ENCODE results near the gene SOS2. TPM values are rescaled to one million over a fixed set of nuclear protein-coding genes. Genes with fewer than 3 reads are reported as not detected.
"Not testable (repeated sequence)": the region's sequence is repeated elsewhere in the genome, so short reads cannot be mapped to it uniquely, and the experiment has no call there.

The SOS2 gene
- total and polyA plus RNA-seq, 3 experiments from 2014 or later: 16.5 to 20.2 (median 18.4) TPM

DNA sequence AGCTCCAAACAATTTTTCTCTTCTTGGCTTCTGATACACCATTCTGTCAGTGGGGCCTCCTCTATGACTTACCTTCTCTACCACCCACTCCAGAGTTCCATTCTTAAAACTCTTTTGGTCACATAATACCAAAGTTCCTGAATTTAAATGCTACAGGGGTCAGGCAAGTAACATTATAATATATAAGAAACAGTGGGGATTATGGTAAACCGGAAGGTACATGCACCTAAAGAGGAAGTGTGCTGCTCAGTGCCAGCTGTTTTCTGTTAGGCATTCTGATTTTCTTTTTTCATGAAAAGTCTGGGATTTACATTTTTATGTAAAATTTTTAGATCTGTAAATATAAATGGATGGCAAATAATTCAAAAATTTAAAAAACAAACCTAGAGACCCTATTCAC, 39.9 kb downstream of the SOS2 start:
- Histone ChIP-seq H3K27me3 (ENCODE audit: insufficient read depth, low read length, poor library complexity, severe bottlenecking) (no peaks in the 10 kb centered on the region), H3K27ac (ENCODE audit: low read depth, low read length) (no peak overlapping the region), H3K9me3 (ENCODE audit: low read length) (no peaks in the 10 kb centered on the region), H3K4me1 (ENCODE audit: insufficient read depth, low read length) (no peaks in the 10 kb centered on the region), H3K4me3 (ENCODE audit: low read length) (no peak overlapping the region), H3K36me3 (ENCODE audit: insufficient read depth, low read length) (no peaks in the 10 kb centered on the region)
- Mint-ChIP-seq H3K4me1 (peaks cover 0 to 1% (median 0%) of the 10 kb centered on the region in 3 donors), H3K4me3 (no peak overlapping the region), H3K27ac (no peak overlapping the region), H3K9me3 (no peaks in the 10 kb centered on the region), H3K36me3 (peaks cover 0 to 44% (median 12%) of the 10 kb centered on the region in 3 donors), H3K27me3 (no peaks in the 10 kb centered on the region)
- CTCF ChIA-PET: no interaction called here
- POLR2A ChIA-PET: no interaction called here
- no peak for DNase-seq

DNA sequence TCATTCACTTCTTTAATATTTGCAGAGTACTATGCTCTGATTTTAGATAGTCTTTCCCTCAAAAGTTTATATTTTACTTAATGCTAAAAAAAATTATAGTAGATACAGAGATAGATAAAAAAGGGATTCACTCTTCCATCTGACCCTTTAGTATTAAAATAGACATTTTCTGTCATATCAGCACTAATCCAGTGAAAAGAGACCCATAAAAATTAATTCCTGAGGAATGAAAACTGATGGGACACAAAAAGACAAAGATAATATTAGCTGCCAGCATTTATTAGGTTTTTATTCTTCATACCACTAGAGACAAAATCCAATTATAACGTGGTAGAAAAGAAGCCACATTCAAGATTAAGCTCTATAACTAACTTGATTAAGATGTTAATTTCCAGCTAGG, 45.3 kb downstream of the SOS2 start:
- POLR2A ChIA-PET: no interaction called here
- H3K27ac Mint-ChIP-seq: peak overlapping the region in 1 of 8 donors; percentile 68
- H3K4me1 Mint-ChIP-seq: no peaks in the 10 kb centered on the region
- H3K36me3 Mint-ChIP-seq: peaks cover 0 to 57% (median 15%) of the 10 kb centered on the region in 3 donors
- H3K9me3 ChIP-seq (ENCODE audit: low read length): no peaks in the 10 kb centered on the region
- H3K4me3 ChIP-seq (ENCODE audit: low read length): no peak overlapping the region
- H3K27me3 ChIP-seq (ENCODE audit: insufficient read depth, low read length, poor library complexity, severe bottlenecking): no peaks in the 10 kb centered on the region
- no peaks in the 10 kb centered on the region for H3K4me1 ChIP-seq (ENCODE audit: insufficient read depth, low read length)
- H3K27ac ChIP-seq (ENCODE audit: low read depth, low read length): no peak overlapping the region
- DNase-seq: no peak
- no peaks in the 10 kb centered on the region for H3K27me3 Mint-ChIP-seq
- no peaks in the 10 kb centered on the region for H3K36me3 ChIP-seq (ENCODE audit: insufficient read depth, low read length)
- no peaks in the 10 kb centered on the region for H3K9me3 Mint-ChIP-seq
- H3K4me3 Mint-ChIP-seq: no peak overlapping the region
- CTCF ChIA-PET: no interaction called here

DNA sequence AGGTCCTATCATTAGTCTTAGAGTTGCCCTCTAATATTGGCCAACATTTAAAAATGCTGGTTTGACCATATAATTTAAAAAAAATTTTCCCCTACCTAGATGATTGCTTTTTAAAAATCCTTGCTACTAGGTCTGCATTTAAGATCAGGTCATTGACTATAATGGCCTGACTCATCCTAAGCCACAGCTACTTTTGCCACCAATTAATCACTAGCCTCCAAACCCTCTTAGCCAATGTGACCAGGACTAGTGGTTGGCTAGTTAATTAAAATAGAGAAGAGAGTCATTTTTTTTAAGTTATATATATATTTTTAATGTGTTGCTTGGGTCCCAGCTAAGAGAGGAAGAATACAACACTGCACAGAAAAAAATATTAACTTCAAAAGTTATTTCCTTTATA, 57.5 kb downstream of the SOS2 start:
- Mint-ChIP-seq H3K27me3 (no peaks in the 10 kb centered on the region), H3K9me3 (no peaks in the 10 kb centered on the region), H3K4me3 (no peak overlapping the region), H3K4me1 (no peaks in the 10 kb centered on the region), H3K36me3 (peaks cover 8 to 38% (median 9%) of the 10 kb centered on the region in 3 donors), H3K27ac (no peak overlapping the region)
- Histone ChIP-seq H3K27me3 (ENCODE audit: insufficient read depth, low read length, poor library complexity, severe bottlenecking) (no peaks in the 10 kb centered on the region), H3K36me3 (ENCODE audit: insufficient read depth, low read length) (peaks cover 4% of the 10 kb centered on the region), H3K4me1 (ENCODE audit: insufficient read depth, low read length) (no peaks in the 10 kb centered on the region), H3K27ac (ENCODE audit: low read depth, low read length) (no peak overlapping the region), H3K9me3 (ENCODE audit: low read length) (no peaks in the 10 kb centered on the region), H3K4me3 (ENCODE audit: low read length) (no peak overlapping the region)
- CTCF ChIA-PET: no interaction called here
- POLR2A ChIA-PET: no interaction called here
- DNase-seq: no peak

DNA sequence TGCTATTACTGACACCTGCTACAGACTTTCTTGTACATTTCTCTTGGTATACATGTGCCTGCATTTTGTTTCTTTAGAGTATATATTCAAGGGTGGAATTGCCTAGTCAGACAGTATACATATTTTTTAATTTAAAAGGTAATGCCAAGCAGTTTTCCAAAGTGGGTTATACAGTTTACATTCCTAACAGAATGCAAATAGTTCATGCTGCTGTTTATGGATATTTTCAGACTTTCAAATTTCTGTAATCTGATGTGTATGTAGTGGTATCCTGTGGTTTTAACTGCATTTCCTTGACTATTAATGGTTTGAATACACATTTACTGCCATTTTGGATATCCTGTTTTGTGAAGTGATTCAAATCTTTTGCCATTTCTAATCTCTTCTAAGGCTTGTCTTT, 59.5 kb downstream of the SOS2 start:
- Mint-ChIP-seq H3K4me1 (no peaks in the 10 kb centered on the region), H3K27me3 (no peaks in the 10 kb centered on the region), H3K9me3 (no peaks in the 10 kb centered on the region), H3K36me3 (peaks cover 0 to 28% (median 3%) of the 10 kb centered on the region in 3 donors), H3K4me3 (no peak overlapping the region), H3K27ac (no peak overlapping the region)
- Histone ChIP-seq H3K4me3 (ENCODE audit: low read length) (no peak overlapping the region), H3K27me3 (ENCODE audit: insufficient read depth, low read length, poor library complexity, severe bottlenecking) (no peaks in the 10 kb centered on the region), H3K9me3 (ENCODE audit: low read length) (no peaks in the 10 kb centered on the region), H3K4me1 (ENCODE audit: insufficient read depth, low read length) (no peaks in the 10 kb centered on the region), H3K36me3 (ENCODE audit: insufficient read depth, low read length) (no peaks in the 10 kb centered on the region), H3K27ac (ENCODE audit: low read depth, low read length) (no peak overlapping the region)
- DNase-seq: no peak
- ChIA-PET CTCF (no interaction called here), POLR2A (no interaction called here)

DNA sequence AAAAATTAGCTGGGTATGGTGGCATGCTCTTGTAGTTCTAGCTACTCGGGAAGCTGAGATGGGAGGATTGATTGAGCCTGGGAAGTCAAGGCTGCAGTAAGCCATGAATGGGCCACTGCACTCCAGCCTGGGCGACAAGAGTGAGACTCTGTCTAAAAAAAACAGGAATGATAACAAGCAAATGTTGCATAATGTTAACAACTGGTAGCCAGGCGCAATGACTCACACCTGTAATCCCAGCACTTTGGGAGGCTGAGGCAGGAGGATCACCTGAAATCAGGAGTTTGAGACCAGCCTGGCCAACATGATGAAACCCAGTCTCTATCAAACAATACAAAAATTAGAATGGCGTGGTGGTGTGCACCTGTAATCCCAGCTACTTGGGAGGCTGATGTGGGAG, 64.0 kb downstream of the SOS2 start:
- H3K27me3 ChIP-seq (ENCODE audit: insufficient read depth, low read length, poor library complexity, severe bottlenecking); CTCF ChIA-PET; H3K9me3 Mint-ChIP-seq; H3K4me1 ChIP-seq (ENCODE audit: insufficient read depth, low read length); H3K36me3 ChIP-seq (ENCODE audit: insufficient read depth, low read length); H3K27ac Mint-ChIP-seq; H3K4me3 ChIP-seq (ENCODE audit: low read length); H3K4me3 Mint-ChIP-seq; H3K27me3 Mint-ChIP-seq; H3K27ac ChIP-seq (ENCODE audit: low read depth, low read length); H3K9me3 ChIP-seq (ENCODE audit: low read length); POLR2A ChIA-PET; H3K4me1 Mint-ChIP-seq; DNase-seq: not testable (repeated sequence)
- H3K36me3 Mint-ChIP-seq: peaks cover 0 to 22% (median 4%) of the 10 kb centered on the region in 3 donors

DNA sequence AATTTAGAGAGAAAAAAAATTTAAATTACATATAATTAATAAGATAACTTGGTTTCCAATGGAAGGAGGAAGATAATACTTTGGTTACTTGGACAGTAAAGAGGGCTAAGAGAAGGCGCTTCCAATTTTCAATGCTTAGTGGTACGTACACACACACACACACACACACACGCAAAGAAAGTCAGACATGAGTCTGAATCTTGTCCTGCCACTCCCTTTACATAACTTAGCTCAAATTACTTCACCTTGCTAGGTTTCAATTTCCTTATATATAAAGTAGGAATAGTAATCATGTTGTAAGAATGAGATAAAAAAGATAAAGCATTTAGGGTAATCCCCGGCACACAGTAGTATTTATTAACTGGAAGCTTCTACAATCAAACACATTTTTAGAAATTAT, 75.3 kb downstream of the SOS2 start:
- no peak for DNase-seq
- H3K9me3 Mint-ChIP-seq: no peaks in the 10 kb centered on the region
- H3K27me3 ChIP-seq (ENCODE audit: insufficient read depth, low read length, poor library complexity, severe bottlenecking): no peaks in the 10 kb centered on the region
- no peaks in the 10 kb centered on the region for H3K9me3 ChIP-seq (ENCODE audit: low read length)
- no peak overlapping the region for H3K27ac Mint-ChIP-seq
- peaks cover 13% of the 10 kb centered on the region for H3K36me3 ChIP-seq (ENCODE audit: insufficient read depth, low read length)
- ChIA-PET CTCF (no interaction called here), POLR2A (no interaction called here)
- H3K4me3 ChIP-seq (ENCODE audit: low read length): no peak overlapping the region
- H3K27me3 Mint-ChIP-seq: no peaks in the 10 kb centered on the region
- no peak overlapping the region for H3K4me3 Mint-ChIP-seq
- peaks cover 0 to 50% (median 9%) of the 10 kb centered on the region in 3 donors for H3K36me3 Mint-ChIP-seq
- H3K4me1 Mint-ChIP-seq: no peaks in the 10 kb centered on the region
- H3K4me1 ChIP-seq (ENCODE audit: insufficient read depth, low read length): no peaks in the 10 kb centered on the region
- no peak overlapping the region for H3K27ac ChIP-seq (ENCODE audit: low read depth, low read length)

DNA sequence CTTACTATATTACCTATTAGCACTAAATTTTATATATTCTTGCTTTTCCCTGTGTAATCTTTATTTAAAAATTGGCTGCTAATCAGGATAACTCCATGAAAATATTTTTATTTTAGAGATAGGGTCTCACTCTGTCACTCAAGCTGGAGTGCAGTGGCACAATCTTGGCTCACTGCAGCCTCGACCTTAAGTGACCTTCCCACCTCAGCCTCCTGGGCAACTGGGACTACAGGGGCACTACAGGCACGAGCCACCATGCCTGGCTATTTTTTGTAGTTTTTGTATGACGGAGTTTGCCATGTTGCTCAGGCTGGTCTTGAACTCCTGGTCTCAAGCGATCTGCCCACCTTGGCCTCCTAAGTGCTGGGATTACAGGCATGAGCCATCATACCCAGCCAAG, 82.6 kb downstream of the SOS2 start:
- DNase-seq: no peak
- CTCF ChIA-PET: interaction anchor here (1.2 kb wide), 1 partner anchor 10 kb away, joined by 3 read pairs; no protein-coding TSS in a partner anchor
- H3K4me3 ChIP-seq (ENCODE audit: low read length): no peak overlapping the region
- no peaks in the 10 kb centered on the region for H3K9me3 ChIP-seq (ENCODE audit: low read length)
- Mint-ChIP-seq H3K4me3 (no peak overlapping the region), H3K27ac (peak overlapping the region in 1 of 8 donors; percentile 70), H3K36me3 (peaks cover 0 to 56% (median 14%) of the 10 kb centered on the region in 3 donors), H3K27me3 (no peaks in the 10 kb centered on the region), H3K9me3 (no peaks in the 10 kb centered on the region), H3K4me1 (no peaks in the 10 kb centered on the region)
- H3K4me1 ChIP-seq (ENCODE audit: insufficient read depth, low read length): no peaks in the 10 kb centered on the region
- no peak overlapping the region for H3K27ac ChIP-seq (ENCODE audit: low read depth, low read length)
- peaks cover 7% of the 10 kb centered on the region for H3K36me3 ChIP-seq (ENCODE audit: insufficient read depth, low read length)
- POLR2A ChIA-PET: no interaction called here
- no peaks in the 10 kb centered on the region for H3K27me3 ChIP-seq (ENCODE audit: insufficient read depth, low read length, poor library complexity, severe bottlenecking)

DNA sequence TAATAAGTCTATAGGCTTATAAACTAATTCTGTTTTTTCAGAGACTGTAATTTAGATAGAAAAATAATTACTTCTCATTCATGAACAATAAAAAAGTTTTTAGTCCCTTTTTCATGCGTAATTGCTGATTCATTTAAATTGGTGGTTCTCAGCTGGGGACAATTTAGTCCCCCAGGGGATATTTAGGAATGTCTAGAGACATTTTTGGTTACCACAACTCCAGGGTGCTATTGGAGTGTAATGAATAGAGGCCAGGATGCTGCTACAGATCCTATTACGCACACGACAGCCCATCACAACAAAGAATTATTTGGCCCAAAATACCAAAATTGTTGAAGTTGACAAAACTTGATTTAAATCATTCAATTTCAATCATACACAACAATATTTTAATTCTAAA, 92.2 kb downstream of the SOS2 start:
- Mint-ChIP-seq H3K27ac (no peak overlapping the region), H3K4me1 (no peaks in the 10 kb centered on the region), H3K4me3 (no peak overlapping the region), H3K27me3 (no peaks in the 10 kb centered on the region), H3K9me3 (no peaks in the 10 kb centered on the region), H3K36me3 (peaks cover 0 to 19% (median 4%) of the 10 kb centered on the region in 3 donors)
- CTCF ChIA-PET: interaction anchor here (1.4 to 2.3 kb wide), 3 partner anchors 10 to 286 kb away, joined by 3 to 7 read pairs (median 3); partner anchors contain the start of gene NEMF
- H3K4me3 ChIP-seq (ENCODE audit: low read length): no peak overlapping the region
- no peak for DNase-seq
- no peaks in the 10 kb centered on the region for H3K36me3 ChIP-seq (ENCODE audit: insufficient read depth, low read length)
- no peaks in the 10 kb centered on the region for H3K4me1 ChIP-seq (ENCODE audit: insufficient read depth, low read length)
- H3K27me3 ChIP-seq (ENCODE audit: insufficient read depth, low read length, poor library complexity, severe bottlenecking): no peaks in the 10 kb centered on the region
- POLR2A ChIA-PET: interaction anchor here (0.5 kb wide), 1 partner anchor 75 kb away, joined by 3 read pairs; no protein-coding TSS in a partner anchor
- no peaks in the 10 kb centered on the region for H3K9me3 ChIP-seq (ENCODE audit: low read length)
- H3K27ac ChIP-seq (ENCODE audit: low read depth, low read length): no peak overlapping the region

DNA sequence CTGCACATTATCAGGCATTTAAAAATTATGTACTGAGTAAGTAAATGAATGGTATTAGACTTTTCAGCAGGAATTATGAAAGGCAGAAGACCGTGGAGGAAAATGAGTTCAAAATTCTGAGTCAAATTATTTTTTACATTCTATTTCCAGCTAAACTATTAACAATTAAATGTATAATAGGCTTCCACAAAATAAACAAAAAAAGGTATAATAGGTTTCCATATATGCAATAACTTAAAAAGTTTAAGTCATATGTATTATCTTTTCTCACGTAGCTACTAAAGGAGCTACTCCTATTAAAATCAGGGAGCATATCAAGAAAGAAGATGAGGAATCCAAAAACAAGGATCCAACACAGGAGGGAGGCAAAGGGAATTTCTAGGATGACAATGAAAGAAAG, 103.6 kb downstream of the SOS2 start:
- CTCF ChIA-PET: interaction anchor here (1.9 kb wide), 1 partner anchor 10 kb away, joined by 5 read pairs; no protein-coding TSS in a partner anchor
- Mint-ChIP-seq H3K4me1 (peaks cover 0 to 4% (median 0%) of the 10 kb centered on the region in 3 donors), H3K36me3 (peaks cover 13 to 67% (median 20%) of the 10 kb centered on the region in 3 donors), H3K27me3 (no peaks in the 10 kb centered on the region), H3K9me3 (no peaks in the 10 kb centered on the region), H3K27ac (peak overlapping the region in 1 of 8 donors; percentile 39), H3K4me3 (no peak overlapping the region)
- Histone ChIP-seq H3K27me3 (ENCODE audit: insufficient read depth, low read length, poor library complexity, severe bottlenecking) (no peaks in the 10 kb centered on the region), H3K27ac (ENCODE audit: low read depth, low read length) (no peak overlapping the region), H3K9me3 (ENCODE audit: low read length) (no peaks in the 10 kb centered on the region), H3K4me3 (ENCODE audit: low read length) (no peak overlapping the region), H3K4me1 (ENCODE audit: insufficient read depth, low read length) (no peaks in the 10 kb centered on the region), H3K36me3 (ENCODE audit: insufficient read depth, low read length) (peaks cover 11% of the 10 kb centered on the region)
- POLR2A ChIA-PET: no interaction called here
- DNase-seq: no peak

Data from CD8-positive, alpha-beta memory T cell (primary cell).